HepG2 (cell line): ENCODE results near the gene FEV. TPM values are rescaled to one million over a fixed set of nuclear protein-coding genes. Genes with fewer than 3 reads are reported as not detected.

Experiments
- AGO1 ChIP-seq: fragments of 200-400 bp; formaldehyde crosslinking; IDR thresholded peaks from 2 replicates; pipeline ENCODE4 v1.6.1; 2017; ENCODE audit warnings: mild to moderate bottlenecking, low read depth, low read length, moderate library complexity; ENCODE audit not compliant: poor library complexity, severe bottlenecking
- HIVEP1 ChIP-seq: sonication (generic); formaldehyde crosslinking; IDR thresholded peaks from 2 replicates; pipeline ENCODE4 v1.4.0; 2020; ENCODE audit warnings: mild to moderate bottlenecking, missing genetic modification reagents
- NFE2 ChIP-seq: sonication (generic); formaldehyde crosslinking; IDR thresholded peaks from 2 replicates; pipeline ENCODE4 v1.4.0; 2020; ENCODE audit warnings: missing genetic modification reagents
- NFIB ChIP-seq: sonication (generic); formaldehyde crosslinking; IDR thresholded peaks from 2 replicates; pipeline ENCODE4 v1.9.0; 2021; ENCODE audit warnings: missing genetic modification reagents, mild to moderate bottlenecking, borderline replicate concordance
- RFX3 ChIP-seq: IDR thresholded peaks from 2 replicates; pipeline ENCODE4 v1.6.1; 2016; ENCODE audit warnings: missing biosample characterization, missing genetic modification reagents
- RFXANK ChIP-seq: IDR thresholded peaks from 2 replicates; pipeline ENCODE4 v1.6.1; 2016
- TGIF2 ChIP-seq: IDR thresholded peaks from 2 replicates; pipeline ENCODE4 v1.6.1; 2016; ENCODE audit warnings: control low read depth, missing compliant biosample characterization
- ZBTB42 ChIP-seq: sonication (generic); formaldehyde crosslinking; IDR thresholded peaks from 2 replicates; pipeline ENCODE4 v1.5.0; 2020; ENCODE audit warnings: mild to moderate bottlenecking, missing genetic modification reagents
- ZC3H4 ChIP-seq: sonication (generic); formaldehyde crosslinking; IDR thresholded peaks from 2 replicates; pipeline ENCODE4 v1.4.0; 2020; ENCODE audit warnings: missing genetic modification reagents, borderline replicate concordance
- ZNF253 ChIP-seq: sonication (generic); formaldehyde crosslinking; IDR thresholded peaks from 2 replicates; pipeline ENCODE4 v1.8.0; 2022; ENCODE audit warnings: mild to moderate bottlenecking, missing genetic modification reagents, borderline replicate concordance
- ZNF510 ChIP-seq: sonication (generic); formaldehyde crosslinking; IDR thresholded peaks from 2 replicates; pipeline ENCODE4 v1.4.0; 2020; ENCODE audit warnings: low read depth, mild to moderate bottlenecking, missing genetic modification reagents
- ZNF569 ChIP-seq: sonication (generic); formaldehyde crosslinking; IDR thresholded peaks from 2 replicates; pipeline ENCODE4 v1.5.0; 2020; ENCODE audit warnings: mild to moderate bottlenecking, missing genetic modification reagents, moderate library complexity, borderline replicate concordance
- ZNF720 ChIP-seq: sonication (generic); formaldehyde crosslinking; IDR thresholded peaks from 2 replicates; pipeline ENCODE4 v1.4.0; 2020; ENCODE audit warnings: missing genetic modification reagents
- ZNF777 ChIP-seq: sonication (generic); formaldehyde crosslinking; IDR thresholded peaks from 2 replicates; pipeline ENCODE4 v1.4.0; 2020; ENCODE audit warnings: missing genetic modification reagents
- polyA plus RNA-seq, 8 experiments: library from polyadenylated mRNA; depleted of rRNA in 3 of 8; stranded (reverse) in 7 of 8; unstranded in 1 of 8; fragments of >200 nt; fragmentation: Illumina TruSeq in 4 of 8; extraction: Trizol in 4 of 8; gene quantifications; 2 replicates each; pipeline versions ENCODE4 v1.2.1 to v1.2.3, GENCODE V29; 2011 to 2016; ENCODE audit warnings: low read depth in 4 of 8, missing spikeins in 1 of 8, mixed read lengths in 1 of 8; ENCODE audit not compliant: insufficient read depth in 1 of 8
- total RNA-seq, 5 experiments: library from RNA; depleted of rRNA; stranded (reverse); fragments of >200 nt; fragmentation: Illumina TruSeq; extraction: Trizol; gene quantifications; 2 replicates each; pipeline ENCODE4 v1.2.3, GENCODE V29; 2016; ENCODE audit warnings: low read depth in 1 of 5
- TF ChIP-seq, protein P1 (sequence below): sonication (generic); formaldehyde crosslinking; IDR thresholded peaks from 2 replicates; pipeline ENCODE4 v1.5.0; 2020; ENCODE audit warnings: missing genetic modification reagents
- TF ChIP-seq, protein P2 (sequence below): sonication (generic); formaldehyde crosslinking; IDR thresholded peaks from 2 replicates; pipeline ENCODE4 v1.8.0; 2022; ENCODE audit warnings: low read depth, missing genetic modification reagents
- TF ChIP-seq, protein P3 (sequence below): sonication (generic); formaldehyde crosslinking; IDR thresholded peaks from 2 replicates; pipeline ENCODE4 v1.5.1; 2020; ENCODE audit warnings: mild to moderate bottlenecking, missing genetic modification reagents, moderate library complexity
- TF ChIP-seq, protein P4 (sequence below): sonication (generic); formaldehyde crosslinking; IDR thresholded peaks from 2 replicates; pipeline ENCODE4 v1.9.0; 2021; ENCODE audit warnings: missing genetic modification reagents, borderline replicate concordance
- TF ChIP-seq, protein P5 (sequence below): sonication (generic); formaldehyde crosslinking; IDR thresholded peaks from 2 replicates; pipeline ENCODE4 v1.4.0; 2020; ENCODE audit warnings: missing genetic modification reagents

FEV gene
- total and polyA plus RNA-seq, 2 of the 13 experiments (the other 11 are each of a cell fraction or from before 2014, with no cell fraction given), result not detected

DNA sequence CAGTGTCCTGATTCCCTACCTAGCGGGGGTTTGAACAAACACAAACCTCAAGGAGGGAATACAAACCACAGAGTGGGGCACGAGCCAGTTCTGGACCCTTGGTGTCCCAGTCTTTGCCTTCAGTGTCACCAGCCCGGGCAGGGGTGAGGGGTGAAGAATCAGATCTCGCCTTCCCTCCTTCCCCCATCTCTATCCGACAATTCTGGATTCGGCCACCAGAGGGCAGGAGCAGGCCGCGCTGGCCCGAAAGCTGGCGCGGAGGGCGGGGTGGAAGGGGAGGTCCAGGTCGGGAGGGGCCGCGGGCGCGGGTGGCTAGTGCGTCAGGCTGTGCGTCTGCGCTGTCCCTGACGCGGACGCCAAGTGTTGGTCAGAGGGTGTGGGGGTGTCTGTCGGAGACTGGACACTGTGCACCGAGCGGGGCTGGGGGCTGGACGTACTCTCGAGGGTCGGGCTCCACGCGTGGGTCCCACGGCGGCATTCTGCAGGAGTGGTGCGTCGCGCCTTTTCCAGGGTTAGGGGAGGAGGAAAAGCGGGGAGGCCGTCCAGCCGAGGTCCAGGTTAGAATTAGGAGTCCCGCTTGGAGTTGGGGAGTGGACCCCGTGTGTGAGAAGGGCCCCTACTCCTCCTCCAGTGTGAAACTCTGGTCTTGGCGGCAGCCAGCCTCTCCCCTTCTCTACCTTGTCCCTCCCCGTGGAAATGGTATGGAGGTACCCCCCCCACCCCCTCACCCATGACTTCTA is 11.2 kb upstream of the FEV start (continued):
- TF ChIP-seq, protein P1, sequence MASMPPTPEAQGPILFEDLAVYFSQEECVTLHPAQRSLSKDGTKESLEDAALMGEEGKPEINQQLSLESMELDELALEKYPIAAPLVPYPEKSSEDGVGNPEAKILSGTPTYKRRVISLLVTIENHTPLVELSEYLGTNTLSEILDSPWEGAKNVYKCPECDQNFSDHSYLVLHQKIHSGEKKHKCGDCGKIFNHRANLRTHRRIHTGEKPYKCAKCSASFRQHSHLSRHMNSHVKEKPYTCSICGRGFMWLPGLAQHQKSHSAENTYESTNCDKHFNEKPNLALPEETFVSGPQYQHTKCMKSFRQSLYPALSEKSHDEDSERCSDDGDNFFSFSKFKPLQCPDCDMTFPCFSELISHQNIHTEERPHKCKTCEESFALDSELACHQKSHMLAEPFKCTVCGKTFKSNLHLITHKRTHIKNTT, result no peak
- TF ChIP-seq AGO1, result peak; percentile 41
- TF ChIP-seq HIVEP1 (CRISPR knock-in tag), result no peak; the same call in 1 of the 2 replicates
- no peak for TF ChIP-seq RFXANK (CRISPR knock-in tag)
- no peak for TF ChIP-seq ZNF720 (CRISPR knock-in tag)
- TF ChIP-seq TGIF2 (CRISPR knock-in tag), result no peak
- no peak for TF ChIP-seq NFIB (CRISPR knock-in tag)
- TF ChIP-seq, protein P2, sequence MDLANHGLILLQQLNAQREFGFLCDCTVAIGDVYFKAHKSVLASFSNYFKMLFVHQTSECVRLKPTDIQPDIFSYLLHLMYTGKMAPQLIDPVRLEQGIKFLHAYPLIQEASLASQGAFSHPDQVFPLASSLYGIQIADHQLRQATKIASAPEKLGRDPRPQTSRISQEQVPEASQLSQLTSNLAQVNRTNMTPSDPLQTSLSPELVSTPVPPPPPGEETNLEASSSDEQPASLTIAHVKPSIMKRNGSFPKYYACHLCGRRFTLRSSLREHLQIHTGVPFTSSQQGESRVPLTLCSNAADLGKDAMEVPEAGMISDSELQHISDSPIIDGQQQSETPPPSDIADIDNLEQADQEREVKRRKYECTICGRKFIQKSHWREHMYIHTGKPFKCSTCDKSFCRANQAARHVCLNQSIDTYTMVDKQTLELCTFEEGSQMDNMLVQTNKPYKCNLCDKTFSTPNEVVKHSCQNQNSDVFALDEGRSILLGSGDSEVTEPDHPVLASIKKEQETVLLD (CRISPR knock-in tag), result no peak
- TF ChIP-seq, protein P3, sequence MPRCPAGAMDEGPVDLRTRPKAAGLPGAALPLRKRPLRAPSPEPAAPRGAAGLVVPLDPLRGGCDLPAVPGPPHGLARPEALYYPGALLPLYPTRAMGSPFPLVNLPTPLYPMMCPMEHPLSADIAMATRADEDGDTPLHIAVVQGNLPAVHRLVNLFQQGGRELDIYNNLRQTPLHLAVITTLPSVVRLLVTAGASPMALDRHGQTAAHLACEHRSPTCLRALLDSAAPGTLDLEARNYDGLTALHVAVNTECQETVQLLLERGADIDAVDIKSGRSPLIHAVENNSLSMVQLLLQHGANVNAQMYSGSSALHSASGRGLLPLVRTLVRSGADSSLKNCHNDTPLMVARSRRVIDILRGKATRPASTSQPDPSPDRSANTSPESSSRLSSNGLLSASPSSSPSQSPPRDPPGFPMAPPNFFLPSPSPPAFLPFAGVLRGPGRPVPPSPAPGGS (CRISPR knock-in tag), result no peak
- TF ChIP-seq ZC3H4 (CRISPR knock-in tag), result no peak
- no peak for TF ChIP-seq NFE2
- no peak for TF ChIP-seq RFX3
- peak; percentile 53; the same call in 1 of the 2 replicates for TF ChIP-seq ZNF777 (CRISPR knock-in tag)
- TF ChIP-seq ZNF510, result no peak
- TF ChIP-seq, protein P4, sequence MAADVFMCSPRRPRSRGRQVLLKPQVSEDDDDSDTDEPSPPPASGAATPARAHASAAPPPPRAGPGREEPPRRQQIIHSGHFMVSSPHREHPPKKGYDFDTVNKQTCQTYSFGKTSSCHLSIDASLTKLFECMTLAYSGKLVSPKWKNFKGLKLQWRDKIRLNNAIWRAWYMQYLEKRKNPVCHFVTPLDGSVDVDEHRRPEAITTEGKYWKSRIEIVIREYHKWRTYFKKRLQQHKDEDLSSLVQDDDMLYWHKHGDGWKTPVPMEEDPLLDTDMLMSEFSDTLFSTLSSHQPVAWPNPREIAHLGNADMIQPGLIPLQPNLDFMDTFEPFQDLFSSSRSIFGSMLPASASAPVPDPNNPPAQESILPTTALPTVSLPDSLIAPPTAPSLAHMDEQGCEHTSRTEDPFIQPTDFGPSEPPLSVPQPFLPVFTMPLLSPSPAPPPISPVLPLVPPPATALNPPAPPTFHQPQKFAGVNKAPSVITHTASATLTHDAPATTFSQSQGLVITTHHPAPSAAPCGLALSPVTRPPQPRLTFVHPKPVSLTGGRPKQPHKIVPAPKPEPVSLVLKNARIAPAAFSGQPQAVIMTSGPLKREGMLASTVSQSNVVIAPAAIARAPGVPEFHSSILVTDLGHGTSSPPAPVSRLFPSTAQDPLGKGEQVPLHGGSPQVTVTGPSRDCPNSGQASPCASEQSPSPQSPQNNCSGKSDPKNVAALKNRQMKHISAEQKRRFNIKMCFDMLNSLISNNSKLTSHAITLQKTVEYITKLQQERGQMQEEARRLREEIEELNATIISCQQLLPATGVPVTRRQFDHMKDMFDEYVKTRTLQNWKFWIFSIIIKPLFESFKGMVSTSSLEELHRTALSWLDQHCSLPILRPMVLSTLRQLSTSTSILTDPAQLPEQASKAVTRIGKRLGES (CRISPR knock-in tag), result no peak
- no peak for TF ChIP-seq ZBTB42
- no peak for TF ChIP-seq ZNF253 (CRISPR knock-in tag)
- TF ChIP-seq ZNF569 (CRISPR knock-in tag), result no peak
- TF ChIP-seq, protein P5, sequence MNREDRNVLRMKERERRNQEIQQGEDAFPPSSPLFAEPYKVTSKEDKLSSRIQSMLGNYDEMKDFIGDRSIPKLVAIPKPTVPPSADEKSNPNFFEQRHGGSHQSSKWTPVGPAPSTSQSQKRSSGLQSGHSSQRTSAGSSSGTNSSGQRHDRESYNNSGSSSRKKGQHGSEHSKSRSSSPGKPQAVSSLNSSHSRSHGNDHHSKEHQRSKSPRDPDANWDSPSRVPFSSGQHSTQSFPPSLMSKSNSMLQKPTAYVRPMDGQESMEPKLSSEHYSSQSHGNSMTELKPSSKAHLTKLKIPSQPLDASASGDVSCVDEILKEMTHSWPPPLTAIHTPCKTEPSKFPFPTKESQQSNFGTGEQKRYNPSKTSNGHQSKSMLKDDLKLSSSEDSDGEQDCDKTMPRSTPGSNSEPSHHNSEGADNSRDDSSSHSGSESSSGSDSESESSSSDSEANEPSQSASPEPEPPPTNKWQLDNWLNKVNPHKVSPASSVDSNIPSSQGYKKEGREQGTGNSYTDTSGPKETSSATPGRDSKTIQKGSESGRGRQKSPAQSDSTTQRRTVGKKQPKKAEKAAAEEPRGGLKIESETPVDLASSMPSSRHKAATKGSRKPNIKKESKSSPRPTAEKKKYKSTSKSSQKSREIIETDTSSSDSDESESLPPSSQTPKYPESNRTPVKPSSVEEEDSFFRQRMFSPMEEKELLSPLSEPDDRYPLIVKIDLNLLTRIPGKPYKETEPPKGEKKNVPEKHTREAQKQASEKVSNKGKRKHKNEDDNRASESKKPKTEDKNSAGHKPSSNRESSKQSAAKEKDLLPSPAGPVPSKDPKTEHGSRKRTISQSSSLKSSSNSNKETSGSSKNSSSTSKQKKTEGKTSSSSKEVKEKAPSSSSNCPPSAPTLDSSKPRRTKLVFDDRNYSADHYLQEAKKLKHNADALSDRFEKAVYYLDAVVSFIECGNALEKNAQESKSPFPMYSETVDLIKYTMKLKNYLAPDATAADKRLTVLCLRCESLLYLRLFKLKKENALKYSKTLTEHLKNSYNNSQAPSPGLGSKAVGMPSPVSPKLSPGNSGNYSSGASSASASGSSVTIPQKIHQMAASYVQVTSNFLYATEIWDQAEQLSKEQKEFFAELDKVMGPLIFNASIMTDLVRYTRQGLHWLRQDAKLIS, result no peak
